ENCODE results near the gene RPTN. TPM values are rescaled to one million over a fixed set of nuclear protein-coding genes. Genes with fewer than 3 reads are reported as not detected.

The RPTN gene
- polyA plus RNA-seq, 1 experiment, result not detected

GRCh38 chr1:152111515-152111968 lies 47.5 kb downstream of the RPTN start:
- TF ChIP-seq CTCF (IDR thresholded peaks at IDR 0.05; ENCODE audit: low read depth, low read length), result no peak
- ChIA-PET CTCF (interaction anchor here (0.7 kb wide), 1 partner anchor 540 kb away, joined by 3 read pairs; no protein-coding TSS in a partner anchor), POLR2A (interaction anchor here (0.8 kb wide), 1 partner anchor 73 kb away, joined by 18 read pairs; no protein-coding TSS in a partner anchor)
- no peak for DNase-seq (ENCODE audit: low read depth, low spot score)
- peaks cover 33% of the 10 kb centered on the region for H3K9me3 ChIP-seq (ENCODE audit: control insufficient read depth, insufficient read depth, low read length)
- H3K27ac ChIP-seq (ENCODE audit: low read depth, low read length), result no peak overlapping the region
- H3K27me3 ChIP-seq (ENCODE audit: control insufficient read depth, insufficient read depth, low read length), result peaks cover 74% of the 10 kb centered on the region
- H3K4me3 ChIP-seq (ENCODE audit: low read depth, low read length), result peak overlapping the region; percentile 53

GRCh38 chr1:152110860-152111514 lies 48.0 kb downstream of the RPTN start:
- no peak for DNase-seq (ENCODE audit: low read depth, low spot score)
- CTCF ChIA-PET, result interaction anchor here (0.7 to 1.7 kb wide), 3 partner anchors 31 to 539 kb away, joined by 3 to 6 read pairs (median 4); no protein-coding TSS in a partner anchor

GRCh38 chr1:152110365-152110859 lies 48.6 kb downstream of the RPTN start:
- TF ChIP-seq CTCF (IDR thresholded peaks at IDR 0.05; ENCODE audit: low read depth, low read length), result no peak
- Histone ChIP-seq H3K27me3 (ENCODE audit: control insufficient read depth, insufficient read depth, low read length) (peaks cover 74% of the 10 kb centered on the region), H3K9me3 (ENCODE audit: control insufficient read depth, insufficient read depth, low read length) (peaks cover 33% of the 10 kb centered on the region), H3K4me3 (ENCODE audit: low read depth, low read length) (peak overlapping the region; percentile 53), H3K27ac (ENCODE audit: low read depth, low read length) (no peak overlapping the region)
- DNase-seq (ENCODE audit: low read depth, low spot score), result no peak
- CTCF ChIA-PET, result interaction anchor here (0.6 to 1.7 kb wide), 4 partner anchors 31 to 1340 kb away, joined by 3 to 6 read pairs (median 4); no protein-coding TSS in a partner anchor
- POLR2A ChIA-PET, result no interaction called here

More at GRCh38 chr1:152110860-152111514, 48.0 kb downstream of the RPTN start:
- peaks cover 74% of the 10 kb centered on the region for H3K27me3 ChIP-seq (ENCODE audit: control insufficient read depth, insufficient read depth, low read length)
- POLR2A ChIA-PET, result interaction anchor here (0.8 kb wide), 1 partner anchor 73 kb away, joined by 18 read pairs; no protein-coding TSS in a partner anchor
- no peak overlapping the region for H3K27ac ChIP-seq (ENCODE audit: low read depth, low read length)
- H3K9me3 ChIP-seq (ENCODE audit: control insufficient read depth, insufficient read depth, low read length), result peaks cover 33% of the 10 kb centered on the region
- peak overlapping the region; percentile 53 for H3K4me3 ChIP-seq (ENCODE audit: low read depth, low read length)
- TF ChIP-seq CTCF (IDR thresholded peaks at IDR 0.05; ENCODE audit: low read depth, low read length), result no peak

GRCh38 chr1:152109998-152110294 lies 49.1 kb downstream of the RPTN start:
- Histone ChIP-seq H3K9me3 (ENCODE audit: control insufficient read depth, insufficient read depth, low read length) (peaks cover 33% of the 10 kb centered on the region), H3K4me3 (ENCODE audit: low read depth, low read length) (peak overlapping the region; percentile 53), H3K27ac (ENCODE audit: low read depth, low read length) (no peak overlapping the region), H3K27me3 (ENCODE audit: control insufficient read depth, insufficient read depth, low read length) (peaks cover 77% of the 10 kb centered on the region)
- no peak for TF ChIP-seq CTCF (IDR thresholded peaks at IDR 0.05; ENCODE audit: low read depth, low read length)
- ChIA-PET CTCF (interaction anchor here (0.6 to 1.7 kb wide), 3 partner anchors 32 to 1341 kb away, joined by 3 to 6 read pairs (median 4); no protein-coding TSS in a partner anchor), POLR2A (no interaction called here)
- no peak for DNase-seq (ENCODE audit: low read depth, low spot score)

Measured in AG04450 (cell line).